Measurements from ENCODE around the gene ZNF302.

ZNF302 gene

GRCh38 chr19:34690372-34690771 is 12.9 kb downstream of the ZNF302 start:
- no peaks in the 10 kb centered on the region for H3K9me3 ChIP-seq (replicated peaks; ENCODE audit: insufficient read depth, low read length)
- TF ChIP-seq CTCF (IDR thresholded peaks at IDR 0.05; ENCODE audit: low read length) (no peak), EZH2 (optimal IDR thresholded peaks at IDR 0.05; ENCODE audit: low read depth, low read length) (no peak), EZH2phosphoT487 (IDR thresholded peaks at IDR 0.05; ENCODE audit: low read length) (no peak)
- DNase-seq = no peak

GRCh38 chr19:34692549-34692948 is 15.1 kb downstream of the ZNF302 start:
- H3F3A ChIP-seq (ENCODE audit: insufficient read depth, low read length) = no peaks in the 10 kb centered on the region
- H4K20me1 ChIP-seq (ENCODE audit: insufficient read depth, low read length) = no peaks in the 10 kb centered on the region
- H3K4me2 ChIP-seq (ENCODE audit: low read depth, low read length) = no peak overlapping the region
- H3K4me1 ChIP-seq (ENCODE audit: low read length) = no peaks in the 10 kb centered on the region
- H3K79me2 ChIP-seq (ENCODE audit: low read length) = no peaks in the 10 kb centered on the region
- no peaks in the 10 kb centered on the region for H3K9me3 ChIP-seq (replicated peaks; ENCODE audit: insufficient read depth, low read length)
- no peak overlapping the region for H2AFZ ChIP-seq (ENCODE audit: low read length)
- TF ChIP-seq CTCF (IDR thresholded peaks at IDR 0.05; ENCODE audit: low read length) = no peak
- TF ChIP-seq EZH2phosphoT487 (IDR thresholded peaks at IDR 0.05; ENCODE audit: low read length) = no peak
- no peak for TF ChIP-seq EZH2 (optimal IDR thresholded peaks at IDR 0.05; ENCODE audit: low read depth, low read length)
- no peaks in the 10 kb centered on the region for H3K36me3 ChIP-seq (replicated peaks; ENCODE audit: insufficient read depth, low read length)
- H3K27ac ChIP-seq (ENCODE audit: low read length) = no peak overlapping the region
- no peak overlapping the region for H3K4me3 ChIP-seq (ENCODE audit: low read length)
- no peak overlapping the region for H3K9ac ChIP-seq (ENCODE audit: low read length)
- no peak for DNase-seq
- no peaks in the 10 kb centered on the region; the same call in 1 of the 2 replicates for H3K27me3 ChIP-seq (replicated peaks; ENCODE audit: insufficient read depth, low read length)
- no peaks in the 10 kb centered on the region for H3K9me2 ChIP-seq (replicated peaks; ENCODE audit: insufficient read depth, low read length)

More at GRCh38 chr19:34690372-34690771, 12.9 kb downstream of the ZNF302 start:
- no peak overlapping the region for H2AFZ ChIP-seq (ENCODE audit: low read length)
- H3F3A ChIP-seq (ENCODE audit: insufficient read depth, low read length) = no peaks in the 10 kb centered on the region
- H3K27ac ChIP-seq (ENCODE audit: low read length) = no peak overlapping the region
- no peak overlapping the region for H3K4me2 ChIP-seq (ENCODE audit: low read depth, low read length)
- H4K20me1 ChIP-seq (ENCODE audit: insufficient read depth, low read length) = no peaks in the 10 kb centered on the region
- H3K4me1 ChIP-seq (ENCODE audit: low read length) = no peaks in the 10 kb centered on the region
- no peaks in the 10 kb centered on the region for H3K9me2 ChIP-seq (replicated peaks; ENCODE audit: insufficient read depth, low read length)
- H3K79me2 ChIP-seq (ENCODE audit: low read length) = no peaks in the 10 kb centered on the region
- H3K4me3 ChIP-seq (ENCODE audit: low read length) = no peak overlapping the region
- H3K27me3 ChIP-seq (replicated peaks; ENCODE audit: insufficient read depth, low read length) = no peaks in the 10 kb centered on the region; the same call in 1 of the 2 replicates
- no peak overlapping the region for H3K9ac ChIP-seq (ENCODE audit: low read length)
- no peaks in the 10 kb centered on the region for H3K36me3 ChIP-seq (replicated peaks; ENCODE audit: insufficient read depth, low read length)

- Histone ChIP-seq H3K27me3 (replicated peaks; ENCODE audit: insufficient read depth, low read length) (no peaks in the 10 kb centered on the region), H3K79me2 (ENCODE audit: low read length) (no peaks in the 10 kb centered on the region), H3K9me2 (replicated peaks; ENCODE audit: insufficient read depth, low read length) (no peaks in the 10 kb centered on the region), H2AFZ (ENCODE audit: low read length) (no peak overlapping the region), H3F3A (ENCODE audit: insufficient read depth, low read length) (no peaks in the 10 kb centered on the region), H3K4me2 (ENCODE audit: low read depth, low read length) (no peak overlapping the region), H3K9me3 (replicated peaks; ENCODE audit: insufficient read depth, low read length) (no peaks in the 10 kb centered on the region), H3K27ac (ENCODE audit: low read length) (no peak overlapping the region), H3K4me3 (ENCODE audit: low read length) (no peak overlapping the region), H3K9ac (ENCODE audit: low read length) (no peak overlapping the region), H3K36me3 (replicated peaks; ENCODE audit: insufficient read depth, low read length) (no peaks in the 10 kb centered on the region), H4K20me1 (ENCODE audit: insufficient read depth, low read length) (no peaks in the 10 kb centered on the region), H3K4me1 (ENCODE audit: low read length) (no peaks in the 10 kb centered on the region)
- TF ChIP-seq EZH2 (optimal IDR thresholded peaks at IDR 0.05; ENCODE audit: low read depth, low read length) (no peak), CTCF (IDR thresholded peaks at IDR 0.05; ENCODE audit: low read length) (no peak), EZH2phosphoT487 (IDR thresholded peaks at IDR 0.05; ENCODE audit: low read length) (no peak)
- no peak for DNase-seq
Observed at GRCh38 chr19:34707661-34708060, 30.2 kb downstream of the ZNF302 start.

All from MM.1S (cell line).